Coronary artery (tissue), 2 donors: ENCODE data around the gene SPPL3.

Experiments
- DNase-seq: peaks from one replicate; pipeline ENCODE4 v3.0.0-alpha.2; 2017; ENCODE audit warnings: low spot score
- H3K27ac ChIP-seq, 2 donors: fragments of 200-600 bp; sonication (generic); one replicate each; pipeline ENCODE4 v1.5.1; 2016 to 2019
- H3K4me3 ChIP-seq: fragments of 200-600 bp; sonication (generic); 2 replicates; pipeline ENCODE4 v1.5.1; 2016; ENCODE audit warnings: mild to moderate bottlenecking, moderate library complexity
- TF ChIP-seq, protein P1 (sequence below): fragments of 200-600 bp; sonication (generic); IDR thresholded peaks from one replicate; pipeline ENCODE4 v1.5.1; 2019; ENCODE audit warnings: antibody characterized with exemption

The SPPL3 gene

DNA sequence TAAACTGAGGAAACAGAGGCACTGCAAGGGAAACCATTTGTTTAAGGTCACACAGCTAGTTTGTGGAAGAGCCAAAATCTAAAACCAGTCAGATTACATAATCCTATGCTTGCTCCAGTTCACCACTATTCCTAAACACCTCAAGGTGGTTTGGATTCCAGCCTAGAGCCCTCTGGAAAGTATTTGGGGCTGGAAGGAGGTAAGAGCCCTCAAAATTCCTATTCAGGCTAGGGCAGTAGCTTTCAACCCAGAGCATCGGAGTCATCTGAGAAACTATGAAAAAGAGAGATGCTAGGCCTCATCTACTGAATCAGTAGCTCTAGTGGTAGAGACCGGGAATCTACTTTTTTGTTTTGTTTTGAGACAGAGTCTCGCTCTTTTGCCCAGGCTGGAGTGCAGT is 16.0 kb upstream of the SPPL3 start:
- DNase-seq: no peak
- TF ChIP-seq, protein P1, sequence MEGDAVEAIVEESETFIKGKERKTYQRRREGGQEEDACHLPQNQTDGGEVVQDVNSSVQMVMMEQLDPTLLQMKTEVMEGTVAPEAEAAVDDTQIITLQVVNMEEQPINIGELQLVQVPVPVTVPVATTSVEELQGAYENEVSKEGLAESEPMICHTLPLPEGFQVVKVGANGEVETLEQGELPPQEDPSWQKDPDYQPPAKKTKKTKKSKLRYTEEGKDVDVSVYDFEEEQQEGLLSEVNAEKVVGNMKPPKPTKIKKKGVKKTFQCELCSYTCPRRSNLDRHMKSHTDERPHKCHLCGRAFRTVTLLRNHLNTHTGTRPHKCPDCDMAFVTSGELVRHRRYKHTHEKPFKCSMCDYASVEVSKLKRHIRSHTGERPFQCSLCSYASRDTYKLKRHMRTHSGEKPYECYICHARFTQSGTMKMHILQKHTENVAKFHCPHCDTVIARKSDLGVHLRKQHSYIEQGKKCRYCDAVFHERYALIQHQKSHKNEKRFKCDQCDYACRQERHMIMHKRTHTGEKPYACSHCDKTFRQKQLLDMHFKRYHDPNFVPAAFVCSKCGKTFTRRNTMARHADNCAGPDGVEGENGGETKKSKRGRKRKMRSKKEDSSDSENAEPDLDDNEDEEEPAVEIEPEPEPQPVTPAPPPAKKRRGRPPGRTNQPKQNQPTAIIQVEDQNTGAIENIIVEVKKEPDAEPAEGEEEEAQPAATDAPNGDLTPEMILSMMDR: no peak
- H3K27ac ChIP-seq: no peak overlapping the region
- H3K4me3 ChIP-seq: no peak overlapping the region

DNA sequence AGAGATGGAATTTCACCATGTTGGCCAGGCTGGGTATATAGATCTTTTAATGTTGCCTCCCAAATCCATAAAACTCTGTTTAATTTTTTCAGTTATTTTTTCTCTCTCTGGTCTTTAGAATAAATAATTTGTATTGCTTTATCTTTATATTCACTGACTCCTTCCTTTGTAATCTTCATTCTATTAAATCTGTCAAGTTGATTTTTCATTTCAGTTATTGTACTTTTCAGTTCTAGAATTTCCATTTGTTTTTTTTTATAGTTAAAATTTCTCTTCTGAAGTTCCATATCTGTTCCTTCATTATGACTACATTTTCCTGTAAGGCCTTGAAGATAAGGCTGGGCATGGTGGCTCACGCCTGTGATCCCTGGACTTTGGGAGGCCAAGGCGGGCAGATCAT is 13.6 kb upstream of the SPPL3 start:
- H3K27ac ChIP-seq: no peak overlapping the region
- no peak for DNase-seq
- TF ChIP-seq, protein P1: no peak
- no peak overlapping the region for H3K4me3 ChIP-seq

DNA sequence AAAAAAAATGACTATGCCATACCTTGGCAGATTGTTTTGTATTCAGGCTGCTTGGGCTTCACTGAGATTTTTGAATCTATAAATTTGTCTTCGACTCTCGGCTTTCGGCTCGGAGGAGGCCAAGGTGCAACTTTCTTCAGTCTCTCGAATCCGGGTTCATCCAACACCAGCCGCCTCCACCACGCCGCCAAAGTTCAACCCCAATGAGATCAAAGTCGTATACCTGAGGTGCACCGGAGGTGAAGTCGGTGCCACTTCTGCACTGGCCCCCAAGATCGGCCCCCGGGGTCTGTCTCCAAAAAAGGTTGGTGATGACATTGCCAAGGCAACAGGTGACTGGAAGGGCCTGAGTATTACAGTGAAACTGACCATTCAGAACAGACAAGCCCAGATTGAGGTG is 12.4 kb upstream of the SPPL3 start:
- no peak for DNase-seq
- TF ChIP-seq, protein P1: no peak
- no peak overlapping the region for H3K27ac ChIP-seq
- H3K4me3 ChIP-seq: no peak overlapping the region

DNA sequence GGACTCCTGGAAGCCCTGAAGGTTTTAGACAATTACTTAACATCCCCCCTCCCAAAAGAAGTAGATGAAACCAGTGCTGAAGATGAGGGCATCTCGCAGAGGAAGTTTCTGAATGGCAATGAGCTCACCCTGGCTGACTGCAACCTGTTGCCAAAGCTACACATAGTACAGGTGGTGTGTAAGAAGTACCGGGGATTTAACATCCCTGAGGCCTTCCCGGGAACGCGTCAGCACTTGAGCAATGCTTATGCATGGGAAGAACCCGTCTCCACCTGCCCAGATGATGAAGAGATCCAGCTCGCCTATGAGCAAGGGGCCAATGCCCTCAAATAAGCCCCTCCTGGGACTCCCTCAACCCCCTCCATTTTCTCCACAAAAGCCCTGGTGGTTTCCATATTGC is 10.6 kb upstream of the SPPL3 start:
- no peak for DNase-seq
- TF ChIP-seq, protein P1: no peak
- Histone ChIP-seq H3K4me3 (no peak overlapping the region), H3K27ac (no peak overlapping the region)

DNA sequence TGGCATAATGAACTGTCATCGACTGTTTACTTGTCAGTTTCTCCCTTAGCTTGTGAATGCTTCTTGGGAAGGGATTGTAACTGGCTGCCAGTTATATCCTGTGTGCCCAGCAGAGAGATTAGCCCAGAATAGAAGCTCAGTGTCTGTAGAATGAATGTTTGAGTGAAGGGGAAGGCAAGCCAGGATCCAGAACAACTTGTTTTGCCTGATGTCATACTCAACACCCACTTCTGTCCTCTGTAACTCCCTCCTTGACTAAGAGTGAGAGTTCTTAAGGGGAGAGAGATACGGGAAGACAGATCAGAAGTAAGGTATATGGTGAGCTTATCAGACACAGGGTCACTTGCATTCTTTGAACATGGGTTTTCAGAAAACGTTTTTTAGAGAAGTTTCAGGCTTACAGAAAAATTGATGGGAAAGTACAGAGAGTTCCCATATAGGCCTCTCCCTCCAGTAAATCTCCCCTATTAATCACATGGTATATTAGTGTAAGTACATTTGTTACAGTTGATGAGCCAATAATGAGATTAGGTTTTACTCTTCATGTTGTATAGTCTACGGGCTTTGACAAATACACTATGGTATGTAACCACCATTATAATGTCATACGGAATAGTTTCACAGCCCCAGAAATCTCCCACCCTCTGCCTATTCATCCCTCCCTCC is 5.6 kb upstream of the SPPL3 start:
- Histone ChIP-seq H3K4me3 (no peak overlapping the region), H3K27ac (no peak overlapping the region)
- TF ChIP-seq, protein P1: no peak
- DNase-seq: no peak

DNA sequence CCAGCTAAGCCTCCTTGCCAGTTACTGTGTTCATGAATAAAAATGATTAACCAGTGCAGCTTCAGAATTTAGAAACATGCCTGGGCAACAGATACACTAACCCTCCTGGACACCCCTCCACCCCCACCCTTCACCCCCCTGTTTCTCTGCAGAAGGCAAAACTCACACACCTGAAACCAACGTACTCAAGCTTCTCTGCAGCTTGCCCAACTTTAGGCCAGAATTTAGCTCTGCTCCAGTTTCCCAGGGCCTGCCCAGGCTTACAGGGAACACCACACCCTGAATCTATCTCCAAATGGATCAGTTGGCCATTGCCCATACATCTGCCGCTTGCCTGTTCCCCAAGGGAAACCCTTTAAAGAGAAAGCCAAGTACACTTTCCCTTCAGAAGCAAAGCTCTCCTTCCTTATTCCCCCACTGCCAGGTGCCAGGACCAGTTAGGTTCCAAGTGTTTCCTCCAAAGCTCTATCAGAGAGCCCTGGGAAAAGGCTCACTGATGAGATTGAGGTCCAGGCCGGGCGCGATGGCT is 1.8 kb upstream of the SPPL3 start:
- H3K27ac ChIP-seq: peak overlapping the region in 1 of 2 donors; percentile 72
- TF ChIP-seq, protein P1: no peak
- no peak for DNase-seq
- H3K4me3 ChIP-seq: no peak overlapping the region
